ENCODE results near the gene HSD11B2. TPM values are rescaled to one million over a fixed set of nuclear protein-coding genes. Genes with fewer than 3 reads are reported as not detected.
A peak's percentile ranks its signal among the peaks of the same experiment; 100 is the strongest.

The HSD11B2 gene
- total and polyA plus RNA-seq, 2 of the 4 experiments (the other 2 are of a cell fraction): 0.26 TPM; not detected in 1

- H3K9me3 ChIP-seq (ENCODE audit: control insufficient read depth, insufficient read depth, low read length): no peaks in the 10 kb centered on the region
- no peak overlapping the region for H3K9ac ChIP-seq (ENCODE audit: low read depth, low read length)
- ChIA-PET POLR2A (ENCODE audit: unreplicated experiment) (no interaction called here), CTCF (no interaction called here)
- intact Hi-C loops (cut with micrococcal nuclease): no loop called here
- H4K20me1 ChIP-seq (ENCODE audit: insufficient read depth, low read length): peaks cover 9% of the 10 kb centered on the region
- H2BK120ac ChIP-seq (ENCODE audit: low read depth, low read length): no peak overlapping the region
- no peak overlapping the region for H2BK15ac ChIP-seq (ENCODE audit: low read depth, low read length)
- 0 out of 2 replicates have a peak, but pooled peaks cover 5% of the 10 kb centered on the region for H3K9me1 ChIP-seq (ENCODE audit: insufficient read depth, low read length)
- no peak overlapping the region for H2AK5ac ChIP-seq (ENCODE audit: low read depth, low read length)
- in situ Hi-C loops (cut with MboI; ENCODE audit: low sequenced_read_pairs): no loop called here
- peaks cover 35% of the 10 kb centered on the region for H3K36me3 ChIP-seq (ENCODE audit: control insufficient read depth, insufficient read depth, low read length)
- peaks cover 3% of the 10 kb centered on the region; the same call in 1 of the 2 replicates for H3K4me1 ChIP-seq (ENCODE audit: control insufficient read depth, insufficient read depth, low read length)
- H4K8ac ChIP-seq (ENCODE audit: low read depth in 2 of 2, low read length in 2 of 2): no peak overlapping the region
- H3K4me2 ChIP-seq (ENCODE audit: low read depth, low read length): no peak overlapping the region
- no peak overlapping the region for H3K14ac ChIP-seq (replicated peaks; ENCODE audit: low read depth, low read length)
- dilution Hi-C loops (cut with HindIII; ENCODE audit: low sequenced_read_pairs, unreplicated experiment): no loop called here
- no peak overlapping the region for H2BK20ac ChIP-seq (ENCODE audit: low read depth, low read length)
- no TSS peak for BruUV-seq (replicated peaks)
- no peaks in the 10 kb centered on the region for H3K79me1 ChIP-seq (ENCODE audit: low read depth in 1 of 2, low read length in 2 of 2)
- H3K27me3 ChIP-seq (ENCODE audit: control insufficient read depth, insufficient read depth, low read length): peaks cover 3% of the 10 kb centered on the region; the same call in 1 of the 2 replicates
- no peak overlapping the region for H4K5ac ChIP-seq (ENCODE audit: low read depth, low read length)
- no peak for DNase-seq
- no peak overlapping the region for H3K56ac ChIP-seq (ENCODE audit: extremely low read depth, insufficient read depth, low read length)
- peak overlapping the region; percentile 32 for H2AFZ ChIP-seq (replicated peaks; ENCODE audit: low read length, poor library complexity)
- H3K27ac ChIP-seq (ENCODE audit: insufficient read depth, low read length): no peak overlapping the region
- H3K23ac ChIP-seq (ENCODE audit: low read depth, low read length): no peak overlapping the region
- no peak overlapping the region for H3K4me3 ChIP-seq (ENCODE audit: insufficient read depth, low read depth, low read length)
- no peak overlapping the region for H4K91ac ChIP-seq (ENCODE audit: insufficient read depth, low read depth, low read length)
- H2BK5ac ChIP-seq (ENCODE audit: low read depth, low read length, poor library complexity, severe bottlenecking): no peak overlapping the region
- TF ChIP-seq MXI1 (IDR thresholded peaks at IDR 0.05; ENCODE audit: borderline replicate concordance, low read depth, low read length) (no peak), RFX5 (IDR thresholded peaks at IDR 0.05; ENCODE audit: low read depth, low read length) (no peak), MAZ (IDR thresholded peaks at IDR 0.05; ENCODE audit: borderline replicate concordance, low read depth, low read length) (no peak), FOS (IDR thresholded peaks at IDR 0.05; ENCODE audit: low read depth, low read length) (no peak), POLR2A (IDR thresholded peaks at IDR 0.05; ENCODE audit: low read depth, low read length) (no peak), RCOR1 (IDR thresholded peaks at IDR 0.05; ENCODE audit: insufficient replicate concordance, low read length) (no peak), NFE2L2 (IDR thresholded peaks at IDR 0.05; ENCODE audit: low read depth, low read length) (no peak), SMC3 (IDR thresholded peaks at IDR 0.05; ENCODE audit: low read depth, low read length) (no peak), CTCF (conservative IDR thresholded peaks at IDR 0.05; ENCODE audit: low read depth, low read length) (no peak), RAD21 (IDR thresholded peaks at IDR 0.05; ENCODE audit: low read length) (no peak), MAFK (IDR thresholded peaks at IDR 0.05; ENCODE audit: low read depth, low read length) (no peak), CEBPB (IDR thresholded peaks at IDR 0.05; ENCODE audit: low read depth, low read length) (no peak), ELK1 (IDR thresholded peaks at IDR 0.05; ENCODE audit: borderline replicate concordance, low read depth, low read length) (no peak), USF2 (IDR thresholded peaks at IDR 0.05; ENCODE audit: low read depth, low read length) (no peak), BHLHE40 (IDR thresholded peaks at IDR 0.05; ENCODE audit: low read depth, low read length) (no peak), CHD1 (IDR thresholded peaks at IDR 0.05; ENCODE audit: low read depth, low read length) (no peak)
- ATAC-seq (ENCODE audit: low read depth): no peak
- peak overlapping the region; percentile 70 for H2AK9ac ChIP-seq (replicated peaks; ENCODE audit: low read depth, low read length, poor library complexity)
- H3K18ac ChIP-seq (ENCODE audit: low read depth, low read length): no peak overlapping the region
- WGBS, 2 experiments (ENCODE audit: extremely low coverage in 2 of 2, insufficient read length in 1 of 2): 95% methylated on average over 5 of the region's 16 CpGs; no CpG with 5 or more reads in 1 of the 2 experiments
- no peak overlapping the region for H3K4ac ChIP-seq (ENCODE audit: low read depth, low read length)
Observed at GRCh38 chr16:67435758-67436164, 4.8 kb downstream of the HSD11B2 start.

All from IMR-90 (cell line).